Measurements from ENCODE around the gene MAEA.
"Not testable (repeated sequence)": the region's sequence is repeated elsewhere in the genome, so short reads cannot be mapped to it uniquely, and the experiment has no call there.

MAEA gene

DNA sequence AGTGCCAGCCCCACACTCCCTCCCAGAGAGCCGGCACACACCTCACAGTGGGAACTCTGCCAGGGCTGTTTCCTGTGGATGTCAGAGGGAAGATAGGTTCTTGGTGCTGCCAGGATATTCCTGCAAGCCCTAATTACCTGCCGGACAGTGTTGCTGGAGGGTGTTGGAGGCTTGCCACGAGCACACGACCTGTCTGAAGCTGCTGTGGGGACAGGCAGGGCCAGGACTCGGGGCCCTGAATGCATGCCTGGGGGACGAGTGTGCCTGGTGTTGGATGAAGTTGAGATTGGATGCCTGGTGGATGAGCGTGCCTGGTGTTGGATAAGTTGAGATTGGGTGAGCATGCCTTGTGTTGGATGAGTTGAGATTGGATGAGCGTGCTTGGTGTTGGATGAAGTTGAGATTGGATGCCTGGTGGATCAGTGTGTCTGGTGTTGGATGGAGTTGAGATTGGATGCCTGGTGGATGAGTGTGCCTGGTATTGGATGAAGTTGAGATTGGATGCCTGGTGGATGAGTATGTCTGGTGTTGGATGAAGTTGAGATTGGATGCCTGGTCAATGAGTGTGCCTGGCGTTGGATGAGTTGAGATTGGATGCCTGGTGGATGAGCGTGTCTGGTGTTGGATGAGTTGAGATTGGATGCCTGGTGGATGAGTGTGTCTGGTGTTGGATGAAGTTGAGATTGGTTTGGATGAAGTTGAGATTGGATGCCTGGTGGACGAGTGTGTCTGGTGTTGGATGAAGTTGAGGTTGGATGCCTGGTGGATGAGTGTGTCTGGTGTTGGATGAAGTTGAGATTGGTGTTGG is 34.1 kb downstream of the MAEA start:
- H3K4me2 ChIP-seq (ENCODE audit: low read length): no peak overlapping the region
- no peaks in the 10 kb centered on the region for H3K27me3 ChIP-seq (ENCODE audit: insufficient read depth, low read length)
- H3K9ac ChIP-seq (ENCODE audit: low read length): no peak overlapping the region
- H3F3A ChIP-seq (ENCODE audit: insufficient read depth, low read length): no peaks in the 10 kb centered on the region
- peaks cover 9% of the 10 kb centered on the region for H3K36me3 ChIP-seq (ENCODE audit: insufficient read depth, low read length)
- no peak overlapping the region for H2AFZ ChIP-seq (ENCODE audit: low read length)
- H3K79me2 ChIP-seq (ENCODE audit: insufficient read depth, low read length): no peaks in the 10 kb centered on the region
- no peaks in the 10 kb centered on the region for H3K9me2 ChIP-seq (ENCODE audit: low read depth, low read length)
- H3K9me3 ChIP-seq (ENCODE audit: low read length): no peaks in the 10 kb centered on the region
- H3K4me1 ChIP-seq (ENCODE audit: insufficient read depth, low read length, severe bottlenecking): no peaks in the 10 kb centered on the region
- TF ChIP-seq, protein P1, sequence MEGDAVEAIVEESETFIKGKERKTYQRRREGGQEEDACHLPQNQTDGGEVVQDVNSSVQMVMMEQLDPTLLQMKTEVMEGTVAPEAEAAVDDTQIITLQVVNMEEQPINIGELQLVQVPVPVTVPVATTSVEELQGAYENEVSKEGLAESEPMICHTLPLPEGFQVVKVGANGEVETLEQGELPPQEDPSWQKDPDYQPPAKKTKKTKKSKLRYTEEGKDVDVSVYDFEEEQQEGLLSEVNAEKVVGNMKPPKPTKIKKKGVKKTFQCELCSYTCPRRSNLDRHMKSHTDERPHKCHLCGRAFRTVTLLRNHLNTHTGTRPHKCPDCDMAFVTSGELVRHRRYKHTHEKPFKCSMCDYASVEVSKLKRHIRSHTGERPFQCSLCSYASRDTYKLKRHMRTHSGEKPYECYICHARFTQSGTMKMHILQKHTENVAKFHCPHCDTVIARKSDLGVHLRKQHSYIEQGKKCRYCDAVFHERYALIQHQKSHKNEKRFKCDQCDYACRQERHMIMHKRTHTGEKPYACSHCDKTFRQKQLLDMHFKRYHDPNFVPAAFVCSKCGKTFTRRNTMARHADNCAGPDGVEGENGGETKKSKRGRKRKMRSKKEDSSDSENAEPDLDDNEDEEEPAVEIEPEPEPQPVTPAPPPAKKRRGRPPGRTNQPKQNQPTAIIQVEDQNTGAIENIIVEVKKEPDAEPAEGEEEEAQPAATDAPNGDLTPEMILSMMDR (IDR thresholded peaks at IDR 0.05; ENCODE audit: low read length): no peak
- no peak for TF ChIP-seq EZH2 (IDR thresholded peaks at IDR 0.05; ENCODE audit: borderline replicate concordance, low read length)
- H3K4me3 ChIP-seq (ENCODE audit: low read depth, low read length, poor library complexity, severe bottlenecking): no peak overlapping the region
- H4K20me1 ChIP-seq (ENCODE audit: insufficient read depth, low read length): no peaks in the 10 kb centered on the region
- no peak overlapping the region for H3K27ac ChIP-seq (ENCODE audit: low read depth, low read length, poor library complexity, severe bottlenecking)

- H3K4me1 ChIP-seq (ENCODE audit: insufficient read depth, low read length, severe bottlenecking); H3K9ac ChIP-seq (ENCODE audit: low read length); H3K4me2 ChIP-seq (ENCODE audit: low read length); H3K4me3 ChIP-seq (ENCODE audit: low read depth, low read length, poor library complexity, severe bottlenecking); H3K9me3 ChIP-seq (ENCODE audit: low read length); H3K9me2 ChIP-seq (ENCODE audit: low read depth, low read length); H3K27me3 ChIP-seq (ENCODE audit: insufficient read depth, low read length); H3F3A ChIP-seq (ENCODE audit: insufficient read depth, low read length); H3K79me2 ChIP-seq (ENCODE audit: insufficient read depth, low read length); H4K20me1 ChIP-seq (ENCODE audit: insufficient read depth, low read length); H2AFZ ChIP-seq (ENCODE audit: low read length); H3K27ac ChIP-seq (ENCODE audit: low read depth, low read length, poor library complexity, severe bottlenecking); H3K36me3 ChIP-seq (ENCODE audit: insufficient read depth, low read length): not testable (repeated sequence)
Measured at GRCh38 chr4:1324443-1325175, 34.9 kb downstream of the MAEA start.

GRCh38 chr4:1325176-1325480 is 35.4 kb downstream of the MAEA start:
- H2AFZ ChIP-seq (ENCODE audit: low read length): no peak overlapping the region
- H3K9me2 ChIP-seq (ENCODE audit: low read depth, low read length): no peaks in the 10 kb centered on the region
- no peaks in the 10 kb centered on the region for H3K27me3 ChIP-seq (ENCODE audit: insufficient read depth, low read length)
- H3K4me1 ChIP-seq (ENCODE audit: insufficient read depth, low read length, severe bottlenecking): no peaks in the 10 kb centered on the region
- no peaks in the 10 kb centered on the region for H3K79me2 ChIP-seq (ENCODE audit: insufficient read depth, low read length)
- no peaks in the 10 kb centered on the region for H3F3A ChIP-seq (ENCODE audit: insufficient read depth, low read length)
- H3K36me3 ChIP-seq (ENCODE audit: insufficient read depth, low read length): 0 out of 2 replicates have a peak, but pooled peaks cover 3% of the 10 kb centered on the region
- no peak overlapping the region for H3K9ac ChIP-seq (ENCODE audit: low read length)
- H3K9me3 ChIP-seq (ENCODE audit: low read length): no peaks in the 10 kb centered on the region
- H3K4me2 ChIP-seq (ENCODE audit: low read length): no peak overlapping the region
- no peak overlapping the region for H3K27ac ChIP-seq (ENCODE audit: low read depth, low read length, poor library complexity, severe bottlenecking)
- H4K20me1 ChIP-seq (ENCODE audit: insufficient read depth, low read length): no peaks in the 10 kb centered on the region
- H3K4me3 ChIP-seq (ENCODE audit: low read depth, low read length, poor library complexity, severe bottlenecking): no peak overlapping the region
- TF ChIP-seq, protein P1 (IDR thresholded peaks at IDR 0.05; ENCODE audit: low read length): no peak
- no peak for TF ChIP-seq EZH2 (IDR thresholded peaks at IDR 0.05; ENCODE audit: borderline replicate concordance, low read length)

Measured in OCI-LY1 (cell line).